Endodermal cell (in vitro differentiated cells): ENCODE measurements around the gene CCDC60. TPM values are rescaled to one million over a fixed set of nuclear protein-coding genes. Genes with fewer than 3 reads are reported as not detected.

Source experiments
- DNase-seq: peaks from one replicate; pipeline ENCODE4 v3.0.0-alpha.2; 2017
- H3K27ac ChIP-seq: 2 replicates; pipeline ENCODE4 v1.5.1; 2013; ENCODE audit warnings: mild to moderate bottlenecking, low read depth, low read length, moderate library complexity
- H3K27me3 ChIP-seq: 2 replicates; pipeline ENCODE4 v1.6.1; 2013; ENCODE audit warnings: mild to moderate bottlenecking, low read length, moderate library complexity; ENCODE audit not compliant: insufficient read depth, control insufficient read depth, poor library complexity, severe bottlenecking
- H3K36me3 ChIP-seq: 2 replicates; pipeline ENCODE4 v1.7.0; 2013; ENCODE audit warnings: mild to moderate bottlenecking, low read length, moderate library complexity; ENCODE audit not compliant: control insufficient read depth, insufficient read depth
- H3K4me1 ChIP-seq: one replicate; pipeline ENCODE4 v1.7.0; 2013; ENCODE audit warnings: low read length; ENCODE audit not compliant: control insufficient read depth, insufficient read depth
- H3K4me3 ChIP-seq: 2 replicates; pipeline ENCODE4 v1.5.1; 2013; ENCODE audit warnings: mild to moderate bottlenecking, low read length, moderate library complexity
- H3K9ac ChIP-seq: 2 replicates; pipeline ENCODE4 v1.6.1; 2013; ENCODE audit warnings: mild to moderate bottlenecking, low read length, moderate library complexity; ENCODE audit not compliant: poor library complexity, severe bottlenecking; ENCODE audit errors: extremely low read depth
- H3K9me3 ChIP-seq: 2 replicates; pipeline ENCODE4 v1.6.1; 2013; ENCODE audit warnings: mild to moderate bottlenecking, low read length, moderate library complexity; ENCODE audit not compliant: control insufficient read depth
- H3K27ac Mint-ChIP-seq: 2 replicates; pipeline ENCODE4 v1.8.0; 2020; ENCODE audit warnings: mixed read lengths
- H3K27me3 Mint-ChIP-seq: 2 replicates; pipeline ENCODE4 v1.8.0; 2021; ENCODE audit warnings: mild to moderate bottlenecking, mixed read lengths; ENCODE audit not compliant: insufficient read depth
- H3K36me3 Mint-ChIP-seq: 2 replicates; pipeline ENCODE4 v1.8.0; 2020; ENCODE audit warnings: low read depth, mixed read lengths
- H3K4me1 Mint-ChIP-seq: 2 replicates; pipeline ENCODE4 v1.8.0; 2020; ENCODE audit warnings: mixed read lengths
- H3K4me3 Mint-ChIP-seq: 2 replicates; pipeline ENCODE4 v1.8.0; 2020; ENCODE audit warnings: mild to moderate bottlenecking, moderate library complexity, mixed read lengths
- H3K9me3 Mint-ChIP-seq: 2 replicates; pipeline ENCODE4 v1.8.0; 2020; ENCODE audit warnings: mild to moderate bottlenecking, mixed read lengths
- CTCF ChIP-seq: fragments of 200-600 bp; sonication (generic); conservative IDR thresholded peaks from 2 replicates; pipeline ENCODE4 v1.5.0; 2021; ENCODE audit warnings: antibody characterized with exemption, mild to moderate bottlenecking
- WGBS, 2 experiments: methylation state at CpG; one replicate each; pipeline versions ENCODE4 v1.1.5 to v1.1.7; 2013; ENCODE audit warnings: missing lambda C conversion rate in 2 of 2, mixed read lengths in 1 of 2; ENCODE audit not compliant: insufficient coverage in 1 of 2, insufficient read length in 1 of 2; 5-methylcytosine and 5-hydroxymethylcytosine counted together
- total RNA-seq, 2 donors: library from RNA; stranded (reverse); fragmentation: NEBNext Ultra II Directional in 1 of 2; extraction: Animal tissue kit (Norgen Biotek cat#: 25700) in 1 of 2; gene quantifications; 2 replicates in 1 of 2; 3 replicates in 1 of 2; pipeline ENCODE4 v1.2.1, GENCODE V29; 2021

The CCDC60 gene
- total RNA-seq, 2 donors from 2014 or later = 0.73 to 1.2 TPM

GRCh38 chr12:119423285-119423684 is 88.8 kb downstream of the CCDC60 start:
- no peaks in the 10 kb centered on the region for H3K36me3 Mint-ChIP-seq
- peaks cover 9% of the 10 kb centered on the region for H3K27me3 Mint-ChIP-seq
- Histone ChIP-seq H3K27me3 (no peaks in the 10 kb centered on the region), H3K4me3 (no peak overlapping the region), H3K9ac (no peak overlapping the region), H3K4me1 (no peaks in the 10 kb centered on the region), H3K9me3 (no peaks in the 10 kb centered on the region), H3K27ac (no peak overlapping the region), H3K36me3 (no peaks in the 10 kb centered on the region)
- no peaks in the 10 kb centered on the region for H3K9me3 Mint-ChIP-seq
- H3K27ac Mint-ChIP-seq = no peak overlapping the region
- no peak overlapping the region for H3K4me3 Mint-ChIP-seq
- DNase-seq = peak; percentile 92
- no peak for TF ChIP-seq CTCF
- H3K4me1 Mint-ChIP-seq = peaks cover 3% of the 10 kb centered on the region
- 11 to 15% methylated on average over 2 of the region's 2 CpGs for WGBS, 2 experiments

- H3K4me3 ChIP-seq = no peak overlapping the region
- H3K4me3 Mint-ChIP-seq = no peak overlapping the region
- H3K9me3 Mint-ChIP-seq = peaks cover 1% of the 10 kb centered on the region
- no peak for DNase-seq
- H3K27ac Mint-ChIP-seq = no peak overlapping the region
- no peaks in the 10 kb centered on the region for H3K36me3 Mint-ChIP-seq
- no peaks in the 10 kb centered on the region for H3K36me3 ChIP-seq
- no peak for TF ChIP-seq CTCF
- no peak overlapping the region for H3K9ac ChIP-seq
- no peak overlapping the region for H3K27ac ChIP-seq
- 88 to 94% methylated on average over 2 to 3 of the region's 3 CpGs for WGBS, 2 experiments
- no peaks in the 10 kb centered on the region for H3K27me3 ChIP-seq
- peaks cover 1% of the 10 kb centered on the region for H3K9me3 ChIP-seq
- H3K27me3 Mint-ChIP-seq = peaks cover 8% of the 10 kb centered on the region
- H3K4me1 Mint-ChIP-seq = peaks cover 3% of the 10 kb centered on the region
- H3K4me1 ChIP-seq = no peaks in the 10 kb centered on the region
Observed at GRCh38 chr12:119425623-119426022, 91.1 kb downstream of the CCDC60 start.

- Mint-ChIP-seq H3K4me3 (no peak overlapping the region), H3K27ac (no peak overlapping the region), H3K36me3 (no peaks in the 10 kb centered on the region), H3K4me1 (peaks cover 12% of the 10 kb centered on the region), H3K27me3 (peaks cover 11% of the 10 kb centered on the region), H3K9me3 (peaks cover 18% of the 10 kb centered on the region)
- 92 to 94% methylated on average over 5 of the region's 5 CpGs for whole genome bisulfite sequencing, 2 experiments
- no peak for TF ChIP-seq CTCF
- Histone ChIP-seq H3K27me3 (no peaks in the 10 kb centered on the region), H3K4me3 (no peak overlapping the region), H3K27ac (no peak overlapping the region), H3K4me1 (no peaks in the 10 kb centered on the region), H3K9ac (no peak overlapping the region), H3K9me3 (peaks cover 9% of the 10 kb centered on the region), H3K36me3 (no peaks in the 10 kb centered on the region)
- no peak for DNase-seq
Observed at GRCh38 chr12:119431151-119431550, 96.6 kb downstream of the CCDC60 start.
